ENCODE results near the gene PSMG2.

The PSMG2 gene, protein sequence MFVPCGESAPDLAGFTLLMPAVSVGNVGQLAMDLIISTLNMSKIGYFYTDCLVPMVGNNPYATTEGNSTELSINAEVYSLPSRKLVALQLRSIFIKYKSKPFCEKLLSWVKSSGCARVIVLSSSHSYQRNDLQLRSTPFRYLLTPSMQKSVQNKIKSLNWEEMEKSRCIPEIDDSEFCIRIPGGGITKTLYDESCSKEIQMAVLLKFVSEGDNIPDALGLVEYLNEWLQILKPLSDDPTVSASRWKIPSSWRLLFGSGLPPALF

DNA sequence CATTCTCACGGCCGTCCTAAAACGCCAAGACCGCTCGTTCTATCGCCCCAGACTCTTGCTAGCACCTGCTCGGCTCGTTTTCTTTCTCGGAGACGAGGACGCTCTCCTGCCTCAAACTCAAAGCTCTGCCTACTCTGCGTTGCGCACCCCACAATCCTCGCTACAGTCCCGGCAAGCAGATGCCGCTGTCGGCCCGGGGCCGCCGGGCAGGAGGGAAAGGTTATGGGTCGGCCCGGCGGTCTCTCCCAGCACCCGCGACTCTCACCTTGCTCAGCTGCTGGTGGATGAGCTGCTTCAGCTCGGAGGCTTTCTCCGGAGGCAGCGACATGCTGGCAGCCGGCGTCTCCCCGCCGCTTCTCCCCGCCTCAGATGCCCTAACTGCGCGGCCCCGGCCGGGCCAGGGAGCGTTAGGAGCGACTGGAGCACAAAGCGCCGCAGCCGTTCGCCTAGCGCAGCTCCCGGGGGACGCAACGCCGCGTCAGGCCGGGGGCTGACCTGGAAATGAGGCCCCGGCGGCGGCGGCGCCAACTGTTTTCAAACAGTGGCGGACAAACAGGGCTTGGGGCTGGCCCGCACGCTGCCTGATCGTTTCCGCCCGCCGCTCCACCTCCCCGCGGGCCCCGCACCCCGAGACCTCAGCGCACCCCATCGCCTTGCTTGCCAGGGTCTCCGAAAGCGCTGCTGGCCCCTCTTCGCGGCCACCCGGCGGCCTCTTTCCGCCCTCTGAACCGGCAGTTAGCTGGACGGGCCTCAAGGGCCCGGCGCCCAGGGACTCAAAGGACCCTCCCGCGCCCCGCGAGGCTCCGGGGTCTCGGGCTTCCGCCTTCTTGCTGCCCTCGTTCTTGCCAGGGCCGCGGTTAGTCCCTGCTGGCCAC is at the start of gene PSMG2, which contains the start of gene CEP76:
Gene PSMG2 (plus strand): TSS at position 822 of the 875 bp plus-strand sequence. CDS start 66 bp downstream, outside the sequence.
Gene CEP76 (minus strand): TSS at position 503 of the 875 bp plus-strand sequence. CDS start 175 bp downstream, at position 328.
- no peak for DNase-seq

DNA sequence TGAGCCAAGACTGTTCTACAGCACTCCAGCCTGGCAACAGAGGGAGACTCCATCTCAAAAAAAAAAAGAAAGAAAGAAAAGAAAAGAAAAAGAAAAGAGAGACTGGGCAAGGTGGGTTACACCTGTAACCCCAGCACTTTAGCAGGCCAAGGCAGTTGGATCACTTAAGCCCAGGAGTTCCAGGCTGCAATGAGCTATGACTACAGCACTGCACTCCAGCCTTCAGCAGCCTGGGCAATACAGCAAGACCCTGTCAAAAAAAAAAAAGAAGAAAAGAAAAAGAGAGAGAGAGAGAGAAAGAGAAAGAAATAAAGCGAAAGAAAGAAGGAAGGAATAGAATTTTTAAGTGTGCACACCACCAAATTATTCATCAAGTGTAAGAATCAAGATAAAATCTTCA is 47.9 kb upstream of the PSMG2 start:
- no peak for DNase-seq

DNA sequence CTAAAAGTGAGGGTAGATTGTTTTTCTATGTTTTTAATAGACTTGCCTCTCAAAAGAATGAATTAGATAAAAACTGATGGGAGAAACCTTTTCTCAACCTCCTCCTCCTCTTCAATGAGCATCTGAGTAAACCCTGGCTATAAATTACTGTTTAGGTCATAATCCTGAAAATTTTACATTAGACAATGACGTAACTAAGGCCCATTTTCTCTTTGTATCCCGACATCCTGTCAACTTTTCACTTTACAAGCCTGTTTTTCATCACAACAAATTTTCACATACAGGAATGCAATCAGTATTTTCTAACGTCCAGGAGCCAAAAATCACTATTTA is 46.3 kb upstream of the PSMG2 start:
- no peak for DNase-seq

DNA sequence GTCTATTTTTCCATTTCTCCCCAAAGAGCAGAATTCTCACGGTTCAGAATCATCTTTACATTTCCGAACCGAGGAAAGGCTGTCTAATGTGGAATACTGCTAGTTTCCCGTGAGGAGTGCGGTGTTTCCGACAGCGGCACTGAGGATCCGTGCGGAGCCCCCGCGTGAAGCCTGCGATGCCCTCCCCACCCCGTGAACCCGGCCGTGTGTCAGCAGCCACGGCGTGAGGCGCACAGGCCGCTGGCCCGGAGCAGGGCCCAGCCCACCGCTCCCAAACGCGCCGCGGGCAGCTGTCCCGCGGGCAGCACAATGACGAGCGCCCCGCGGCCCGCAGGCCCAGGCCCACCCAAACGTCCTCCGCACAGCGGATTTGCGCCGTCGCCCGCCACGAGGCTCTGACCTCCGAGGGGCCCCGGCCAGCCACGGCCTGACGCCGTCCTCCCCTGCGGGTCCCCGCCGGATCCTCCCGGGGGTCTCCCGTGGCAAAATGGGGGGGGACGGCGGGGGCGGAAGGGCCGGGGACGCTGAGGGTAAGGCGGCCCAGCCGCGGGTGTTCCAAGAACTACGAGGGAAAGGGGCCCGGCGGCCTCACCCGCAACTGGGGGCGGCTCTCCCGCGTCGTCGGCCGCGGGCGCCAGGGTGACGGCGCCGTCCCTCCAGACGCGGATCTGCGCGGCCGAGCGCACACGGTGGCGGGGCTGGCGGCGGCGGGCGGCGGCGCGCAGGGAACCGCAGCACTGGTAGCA is 45.7 kb upstream of the PSMG2 start:
- DNase-seq: no peak

DNA sequence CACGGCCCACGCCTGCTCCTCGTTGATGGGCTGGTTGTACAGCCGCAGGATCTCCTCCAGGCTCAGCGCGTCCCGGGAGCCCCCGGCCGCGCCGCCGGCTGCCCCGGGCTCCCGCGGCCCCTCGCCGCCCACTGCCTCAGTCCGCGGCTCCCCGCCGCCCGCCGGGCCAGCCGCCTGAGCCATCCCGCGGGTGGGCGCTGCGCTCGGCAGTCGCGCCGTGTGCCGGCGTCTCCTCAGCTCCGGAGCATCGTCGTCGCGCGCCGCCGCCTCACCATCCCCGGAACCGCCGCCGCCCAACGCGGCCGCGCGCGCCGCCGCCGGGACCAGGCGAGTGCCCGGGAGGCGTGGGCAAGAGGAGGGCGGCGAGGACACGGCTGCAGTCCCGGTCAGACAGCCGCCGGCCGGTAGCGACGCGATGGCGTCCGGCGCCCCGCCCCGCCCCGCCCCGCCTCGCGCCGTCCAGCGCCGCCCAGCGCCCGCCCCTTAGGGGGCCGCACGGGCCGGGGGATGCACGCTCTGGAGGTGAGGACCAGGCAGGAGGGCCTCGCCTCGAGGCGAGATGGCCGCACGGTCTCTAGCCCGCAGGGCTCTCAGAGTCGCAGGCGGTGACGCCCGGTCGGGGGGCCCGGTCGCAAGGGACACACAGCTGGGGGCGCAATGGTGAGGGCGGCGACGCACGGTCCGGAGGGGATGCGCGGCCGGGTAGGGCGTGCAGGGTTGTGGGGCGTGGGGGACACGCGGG is 45.0 kb upstream of the PSMG2 start, which contains the start of gene SPIRE1:
Gene SPIRE1 (minus strand): TSS at position 424 of the 742 bp plus-strand sequence. CDS start 241 bp downstream, at position 183.
- peak; percentile 9 for DNase-seq

DNA sequence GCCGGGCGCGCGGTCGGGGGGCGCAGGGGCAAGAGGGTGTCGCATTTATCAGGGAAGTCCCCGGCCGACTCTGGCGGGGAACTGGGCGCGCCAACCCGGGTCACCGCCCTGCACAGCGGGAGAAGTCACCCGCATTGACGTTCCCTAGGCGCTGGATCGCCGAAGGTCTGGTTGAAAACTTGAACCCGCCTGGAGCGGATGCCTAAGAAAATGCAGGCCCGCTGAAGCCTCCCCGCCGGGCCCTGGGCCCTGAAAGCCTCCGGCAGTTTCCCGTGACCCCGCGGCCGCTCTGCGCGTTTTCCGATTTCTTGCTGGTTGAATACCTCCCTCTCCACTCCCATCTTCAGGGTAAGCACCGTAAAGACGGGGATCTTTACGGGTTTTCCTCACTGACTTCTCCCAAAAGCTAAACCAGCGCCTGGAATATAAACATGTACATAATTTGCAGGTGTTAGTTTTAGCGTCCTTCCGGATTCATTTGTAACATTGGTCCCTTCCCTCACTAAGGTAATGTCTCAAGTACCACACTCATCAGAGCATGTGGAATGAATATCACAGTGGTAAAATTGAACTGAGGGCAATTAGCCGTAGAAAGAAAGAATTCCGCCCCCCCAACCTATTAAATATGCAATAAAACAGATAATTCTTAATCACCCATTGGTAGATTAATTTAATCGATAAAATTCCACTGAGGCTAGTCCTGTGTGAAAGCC is 44.3 kb upstream of the PSMG2 start:
- no peak for DNase-seq

DNA sequence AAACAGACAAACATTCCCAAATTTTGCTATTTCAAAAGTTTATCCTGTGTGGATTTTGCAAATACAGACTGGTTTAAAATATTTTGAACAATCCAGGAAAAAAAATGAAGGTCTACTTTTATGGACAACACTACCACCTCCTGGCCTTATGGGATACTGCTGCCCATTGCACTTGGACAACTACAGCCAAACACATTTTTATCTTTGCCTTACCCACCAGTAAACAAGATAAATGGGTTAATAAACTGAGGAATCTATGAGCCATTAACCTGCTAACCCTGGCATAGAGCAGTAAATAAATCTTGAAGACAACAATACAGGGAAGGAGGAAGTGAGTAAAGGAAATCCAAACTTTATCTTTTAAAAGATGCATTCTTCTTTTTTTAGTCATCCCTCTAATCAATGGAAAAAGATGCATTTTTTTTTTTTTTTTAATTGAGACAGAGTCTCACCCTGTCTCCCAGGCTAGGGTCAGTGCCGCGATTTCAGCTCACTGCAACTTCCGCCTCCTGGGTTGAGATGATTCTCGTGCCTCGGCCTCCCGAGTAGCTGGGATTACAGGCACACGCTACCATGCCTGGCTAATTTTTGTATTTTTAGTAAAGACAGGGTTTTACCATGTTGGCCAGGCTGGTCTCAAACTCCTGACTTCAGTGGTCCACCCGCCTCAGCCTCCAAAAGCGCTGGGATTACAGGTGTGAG is 42.8 kb upstream of the PSMG2 start:
- DNase-seq: no peak

DNA sequence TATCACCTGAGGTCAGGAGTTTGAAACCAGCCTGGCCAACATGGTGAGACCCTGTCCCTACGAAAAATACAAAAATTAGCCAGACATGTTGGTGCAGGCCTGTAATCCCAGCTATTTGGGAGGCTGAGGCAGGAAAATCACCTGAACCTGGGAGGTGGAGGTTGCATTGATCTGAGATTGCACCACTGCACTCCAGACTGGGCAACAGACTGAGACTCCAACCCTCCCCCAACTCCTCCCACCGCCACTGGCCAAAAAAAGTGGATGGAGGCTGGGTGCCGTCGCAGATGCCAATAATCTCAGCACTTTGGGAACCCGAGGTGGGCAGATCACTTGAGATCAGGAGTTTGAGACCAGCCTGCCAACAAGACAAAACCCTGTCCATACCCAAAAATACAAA is 34.8 kb upstream of the PSMG2 start:
- DNase-seq: no peak

DNA sequence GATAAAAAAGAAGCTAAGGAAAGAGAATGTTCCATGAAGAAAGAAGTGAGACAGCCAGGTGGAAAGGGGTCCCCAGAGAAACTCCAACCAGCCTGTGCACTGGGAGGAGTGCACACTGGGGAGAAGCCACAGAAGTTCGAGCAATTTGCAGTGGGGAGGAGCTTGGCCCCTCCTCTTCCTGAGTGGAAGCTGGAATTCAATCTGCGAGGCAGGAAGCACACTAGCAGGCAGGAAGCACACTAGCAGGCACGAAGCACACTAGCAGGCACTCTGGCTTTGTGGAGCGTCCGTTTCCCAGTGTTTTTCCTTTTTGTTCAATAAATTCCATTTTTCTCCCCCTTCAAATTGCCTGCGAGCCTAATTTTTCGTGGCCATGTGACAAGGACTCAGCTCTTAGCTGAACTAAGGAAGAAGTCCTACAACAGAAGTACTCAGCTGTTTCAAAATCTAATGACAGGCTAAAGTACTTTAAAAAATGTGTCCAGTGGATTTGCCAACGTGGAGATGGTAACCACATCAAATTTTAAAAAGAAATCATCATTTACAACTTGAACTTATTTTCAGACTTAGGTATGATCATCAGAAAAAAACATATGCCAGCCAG is 23.6 kb upstream of the PSMG2 start:
- no peak for DNase-seq

DNA sequence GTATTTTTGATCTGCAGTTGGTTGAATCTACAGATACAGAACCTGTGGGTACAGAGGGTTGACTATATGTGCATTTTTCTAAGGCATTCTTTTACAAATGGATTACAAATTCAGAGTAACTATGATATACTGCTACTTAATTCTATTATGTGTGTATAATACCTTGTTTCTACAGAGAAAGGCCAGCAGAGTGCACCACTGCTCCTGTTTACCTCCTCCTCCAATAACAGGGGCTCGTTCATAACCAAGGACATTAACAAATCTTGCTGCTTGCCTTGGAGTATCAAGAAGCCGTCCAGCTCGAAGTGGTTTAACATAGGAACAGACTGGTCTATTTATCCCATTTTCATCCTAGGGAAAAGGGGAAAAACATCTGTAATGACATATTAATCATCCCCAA is 16.7 kb upstream of the PSMG2 start:
- DNase-seq: no peak

DNA sequence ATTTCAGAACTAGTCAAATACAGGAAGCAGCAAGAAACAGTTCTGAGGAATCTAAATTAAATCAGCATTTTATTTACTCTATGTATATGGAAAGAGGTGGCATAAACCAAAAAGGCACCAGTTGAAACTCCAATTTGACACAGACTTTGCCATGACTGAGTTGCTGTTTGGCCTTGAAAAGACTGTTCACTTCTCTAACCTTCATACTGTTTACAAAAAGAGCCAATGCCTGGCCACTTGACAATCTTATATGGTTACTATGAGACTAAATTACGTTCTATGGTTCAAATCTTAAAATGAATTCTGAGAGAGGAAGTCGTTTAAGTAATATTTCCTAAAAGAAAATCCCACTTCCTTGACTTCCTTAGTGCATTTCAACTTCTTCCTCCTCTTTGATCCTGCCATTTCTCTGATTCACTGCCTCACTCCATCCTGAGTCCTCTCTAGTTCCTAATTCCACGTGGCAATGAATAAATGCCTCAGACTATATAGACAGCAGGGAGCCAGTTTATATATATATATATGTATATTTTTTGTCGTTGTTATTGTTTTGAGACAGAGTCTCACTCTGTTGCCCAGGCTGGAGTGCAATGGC is 13.5 kb upstream of the PSMG2 start:
- DNase-seq: no peak

DNA sequence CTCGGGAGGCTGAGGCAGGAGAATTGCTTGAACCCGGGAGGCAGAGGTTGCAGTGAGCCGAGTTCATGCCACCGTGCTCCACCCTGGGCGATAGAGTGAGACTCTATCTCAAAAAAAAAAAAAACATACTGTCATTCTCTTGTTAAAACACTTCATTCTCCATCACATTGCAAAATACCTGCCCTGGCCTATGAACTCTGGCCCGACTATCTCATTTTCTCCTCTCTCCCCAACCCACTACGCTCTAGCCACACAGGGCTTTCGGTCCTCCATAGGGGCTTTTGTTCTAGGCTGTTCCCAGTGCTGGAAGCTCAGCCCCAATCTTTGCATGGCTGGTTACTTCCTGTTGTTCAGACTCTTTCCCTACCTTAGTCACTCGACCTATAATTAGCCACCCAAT is 10.6 kb upstream of the PSMG2 start:
- no peak for DNase-seq

DNA sequence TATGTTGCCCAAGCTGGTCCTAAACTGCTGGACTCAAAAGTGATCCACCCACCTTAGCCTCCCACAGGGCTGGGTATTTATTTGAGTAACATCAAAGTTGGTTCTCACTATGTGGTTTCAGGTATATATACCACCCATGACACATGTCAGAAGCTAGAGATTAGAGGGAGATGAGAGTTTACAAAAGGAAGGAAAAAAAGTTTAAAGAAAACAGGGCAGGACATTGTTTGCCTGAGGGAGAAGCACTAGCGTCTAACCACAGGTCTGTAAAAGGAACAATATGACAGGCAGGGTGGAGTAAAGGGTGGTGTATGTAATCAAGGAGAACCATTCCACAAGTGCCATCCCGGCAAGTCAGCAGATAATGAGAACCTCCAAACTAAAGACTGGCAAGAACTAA is 8.8 kb upstream of the PSMG2 start:
- DNase-seq: no peak

DNA sequence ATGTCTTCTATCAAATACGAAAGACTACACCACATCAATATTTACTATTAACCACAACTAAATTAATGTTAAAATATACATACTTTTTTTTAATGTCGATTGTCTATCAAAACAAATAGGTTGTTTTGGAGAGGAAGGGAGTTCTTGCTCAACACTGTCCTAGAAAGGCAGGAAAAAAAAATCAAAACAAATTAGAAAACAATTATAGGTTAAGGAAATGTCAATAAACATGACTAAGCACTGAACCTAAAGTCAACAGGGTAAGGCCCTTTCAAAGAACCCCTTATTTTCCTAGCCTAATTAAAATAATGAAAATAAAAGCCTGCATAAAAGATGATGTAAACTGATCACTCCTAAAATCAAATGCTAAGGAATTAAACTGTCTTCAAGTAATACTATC is 3.1 kb upstream of the PSMG2 start:
- DNase-seq: no peak

DNA sequence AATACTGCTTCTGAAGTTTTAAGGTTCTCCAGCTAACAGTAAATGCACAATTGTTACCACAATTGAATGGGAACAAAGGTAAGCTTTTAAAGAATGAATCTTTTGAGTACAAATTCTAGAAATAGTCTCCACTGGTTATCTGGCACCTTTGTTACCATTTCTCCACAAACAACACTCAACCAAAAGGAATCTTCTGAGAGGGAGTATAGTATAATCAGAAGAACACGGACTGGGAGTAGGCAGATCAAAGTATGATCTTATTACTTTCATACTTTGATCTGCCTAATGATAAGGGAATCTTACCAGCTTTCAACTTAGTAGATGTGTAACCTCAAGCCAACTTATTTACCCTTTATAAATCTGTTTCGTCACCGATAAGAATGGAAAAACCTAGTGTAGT is 1.7 kb upstream of the PSMG2 start:
- DNase-seq: no peak

DNA sequence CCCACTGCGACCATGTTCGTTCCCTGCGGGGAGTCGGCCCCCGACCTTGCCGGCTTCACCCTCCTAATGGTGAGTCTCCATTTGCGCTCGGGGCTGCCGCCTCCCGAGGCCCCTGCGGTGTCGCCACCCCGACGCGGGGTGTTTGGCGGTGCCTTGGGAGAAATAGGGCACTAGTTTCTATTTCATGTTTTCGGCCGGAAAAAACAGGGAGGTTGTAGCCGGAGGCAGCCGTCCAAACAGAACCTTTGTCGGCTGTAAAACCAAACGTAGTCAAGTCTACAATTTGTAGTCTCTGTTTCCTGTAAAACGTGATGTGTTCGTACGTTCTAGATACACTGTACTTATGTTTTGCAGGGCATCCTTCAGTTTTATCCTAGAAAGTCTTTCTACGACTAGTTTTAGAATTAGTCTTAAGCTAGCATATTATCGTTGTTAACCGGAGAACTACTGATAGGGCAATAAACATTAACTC is 290 bp downstream of the PSMG2 start:
- DNase-seq: no peak

DNA sequence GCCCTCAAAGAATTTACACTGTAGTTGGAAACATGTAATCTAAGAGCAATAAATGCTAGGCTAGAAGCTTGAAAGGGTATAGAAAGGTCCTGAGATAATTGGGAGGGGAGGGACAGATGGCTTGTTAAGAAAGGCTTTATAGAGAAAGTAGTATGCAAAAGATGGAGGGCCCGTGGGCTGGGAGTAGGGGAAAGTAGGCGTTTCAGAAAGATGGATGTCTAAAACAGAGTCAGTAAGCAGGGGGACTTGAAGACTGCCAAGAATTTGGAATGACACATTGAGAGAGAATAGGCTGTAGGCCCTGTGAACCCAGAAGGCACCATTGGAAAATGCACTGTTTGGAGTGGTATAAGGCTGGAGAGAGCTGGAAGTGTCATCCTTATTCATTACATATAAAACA is 822 bp downstream of the PSMG2 start:
- no peak for DNase-seq

DNA sequence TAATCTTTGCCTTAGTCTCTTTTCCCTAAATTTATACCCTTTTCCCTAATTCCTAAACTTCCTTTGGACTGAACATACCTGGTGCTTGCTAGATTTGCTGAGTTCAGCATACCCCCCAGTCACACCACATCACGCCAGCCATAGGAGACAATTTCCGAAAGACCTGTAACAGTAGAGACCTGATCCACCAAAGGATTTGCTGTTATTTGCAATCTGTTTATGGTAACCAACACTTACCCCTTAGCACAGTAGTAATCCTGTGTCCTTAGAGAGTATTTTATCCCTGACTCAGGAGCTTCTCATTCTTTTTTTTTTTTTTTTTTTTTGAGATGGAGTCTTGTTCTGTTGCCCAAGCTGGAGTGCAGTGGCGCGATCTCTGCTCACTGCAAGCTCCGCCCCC is 8.6 kb downstream of the PSMG2 start:
- DNase-seq: no peak

DNA sequence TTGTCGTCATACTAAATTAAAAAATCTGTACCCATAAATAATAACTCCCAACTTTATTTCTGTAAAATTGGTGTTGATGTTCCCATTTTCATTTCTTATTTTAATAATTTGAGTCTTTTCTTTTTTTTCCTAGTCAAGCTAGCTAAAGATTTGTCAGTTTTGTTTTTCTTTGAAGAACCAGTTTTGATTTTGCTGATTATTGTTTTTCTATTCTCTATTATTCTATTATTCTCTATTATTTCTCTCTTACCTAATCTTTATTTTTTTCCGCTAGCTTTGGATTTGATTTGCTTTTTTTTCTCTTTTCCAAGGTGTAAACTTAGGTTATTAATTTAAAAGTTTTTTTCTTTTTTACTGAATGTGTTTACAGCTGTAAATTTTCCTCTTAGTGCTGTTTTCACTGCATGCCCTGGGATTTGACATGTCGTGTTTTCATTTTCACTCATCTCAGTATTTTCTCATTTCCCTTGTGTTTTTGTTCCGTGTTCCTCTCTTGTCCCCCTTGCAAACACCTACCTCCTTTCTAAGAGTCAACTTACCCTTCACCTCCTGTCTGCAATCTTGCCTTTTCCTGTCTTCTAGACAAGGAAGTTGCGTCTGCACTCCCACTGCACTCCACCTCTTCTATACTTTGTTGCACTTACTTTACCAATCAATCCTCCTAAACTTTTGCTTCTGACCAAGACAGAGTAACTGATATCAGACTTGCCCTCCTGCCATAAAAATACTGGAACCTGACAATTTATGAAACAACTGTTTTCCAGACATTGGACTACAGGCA is 18.8 kb downstream of the PSMG2 start:
- no peak for DNase-seq

DNA sequence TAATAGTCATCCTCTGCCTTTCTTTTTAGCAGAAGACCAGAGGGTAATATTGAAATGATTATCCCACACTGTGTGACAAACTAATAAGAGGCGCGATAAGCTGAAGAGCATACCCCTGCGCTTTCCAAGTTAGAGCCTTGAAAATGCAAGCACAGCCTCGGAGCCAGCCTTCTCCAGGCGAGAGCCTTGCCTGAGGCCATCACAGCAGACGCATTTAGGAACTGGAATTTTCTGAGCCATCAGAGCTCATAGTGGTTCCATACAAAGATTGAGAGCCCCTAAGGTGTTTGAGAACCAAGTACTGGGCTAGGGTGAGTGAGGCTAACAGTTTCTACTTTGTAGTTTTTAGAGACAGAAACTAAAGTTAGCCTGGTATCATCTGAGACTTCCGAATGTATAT is 19.9 kb downstream of the PSMG2 start:
- DNase-seq: no peak

Measured in NCI-H1436 treated with DMSO at 0.1 percent for 48 hours (cell line).